Measurements from ENCODE around the gene SEPTIN1. TPM values are rescaled to one million over a fixed set of nuclear protein-coding genes. Genes with fewer than 3 reads are reported as not detected.

SEPTIN1 gene
- total RNA-seq, 1 donor from 2014 or later: 2.2 TPM

GRCh38 chr16:30366511-30366910 lies 15.8 kb downstream of the SEPTIN1 start:
- intact Hi-C loops (cut with DNase I): no loop called here
- DNase-seq (ENCODE audit: low spot score): no peak

GRCh38 chr16:30365200-30365599 lies 17.2 kb downstream of the SEPTIN1 start:
- intact Hi-C loops (cut with DNase I): no loop called here
- DNase-seq (ENCODE audit: low spot score): no peak

- no peak for DNase-seq (ENCODE audit: low spot score)
Observed at GRCh38 chr16:30361180-30361579, 21.2 kb downstream of the SEPTIN1 start.

GRCh38 chr16:30359871-30360170 lies 22.5 kb downstream of the SEPTIN1 start:
- no peak for DNase-seq (ENCODE audit: low spot score)
- intact Hi-C loops (cut with DNase I): no loop called here

More at GRCh38 chr16:30361180-30361579, 21.2 kb downstream of the SEPTIN1 start:
- intact Hi-C loops (cut with DNase I): no loop called here

GRCh38 chr16:30358990-30359870 lies 23.1 kb downstream of the SEPTIN1 start:
- intact Hi-C loops (cut with DNase I): no loop called here
- no peak for DNase-seq (ENCODE audit: low spot score)

DNA sequence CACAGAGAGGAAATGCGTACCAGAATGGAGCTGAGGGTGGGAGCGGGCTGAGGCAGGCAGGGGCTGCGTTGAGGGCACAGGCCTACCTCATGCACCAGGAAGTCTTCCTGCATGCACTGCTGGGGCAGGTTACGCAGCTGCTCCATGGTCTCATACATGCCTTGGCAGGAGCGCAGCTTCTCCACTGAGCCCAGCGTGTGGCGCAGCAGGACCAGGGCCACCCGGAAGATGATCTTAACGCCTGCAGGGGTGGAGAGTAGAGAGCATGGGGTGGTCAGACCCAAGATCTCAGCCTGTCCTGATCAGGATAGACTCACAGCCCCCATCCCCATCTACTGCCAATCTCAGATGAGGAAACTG lies 23.8 kb downstream of the SEPTIN1 start:
- DNase-seq (ENCODE audit: low spot score): no peak
- intact Hi-C loops (cut with DNase I): no loop called here

DNA sequence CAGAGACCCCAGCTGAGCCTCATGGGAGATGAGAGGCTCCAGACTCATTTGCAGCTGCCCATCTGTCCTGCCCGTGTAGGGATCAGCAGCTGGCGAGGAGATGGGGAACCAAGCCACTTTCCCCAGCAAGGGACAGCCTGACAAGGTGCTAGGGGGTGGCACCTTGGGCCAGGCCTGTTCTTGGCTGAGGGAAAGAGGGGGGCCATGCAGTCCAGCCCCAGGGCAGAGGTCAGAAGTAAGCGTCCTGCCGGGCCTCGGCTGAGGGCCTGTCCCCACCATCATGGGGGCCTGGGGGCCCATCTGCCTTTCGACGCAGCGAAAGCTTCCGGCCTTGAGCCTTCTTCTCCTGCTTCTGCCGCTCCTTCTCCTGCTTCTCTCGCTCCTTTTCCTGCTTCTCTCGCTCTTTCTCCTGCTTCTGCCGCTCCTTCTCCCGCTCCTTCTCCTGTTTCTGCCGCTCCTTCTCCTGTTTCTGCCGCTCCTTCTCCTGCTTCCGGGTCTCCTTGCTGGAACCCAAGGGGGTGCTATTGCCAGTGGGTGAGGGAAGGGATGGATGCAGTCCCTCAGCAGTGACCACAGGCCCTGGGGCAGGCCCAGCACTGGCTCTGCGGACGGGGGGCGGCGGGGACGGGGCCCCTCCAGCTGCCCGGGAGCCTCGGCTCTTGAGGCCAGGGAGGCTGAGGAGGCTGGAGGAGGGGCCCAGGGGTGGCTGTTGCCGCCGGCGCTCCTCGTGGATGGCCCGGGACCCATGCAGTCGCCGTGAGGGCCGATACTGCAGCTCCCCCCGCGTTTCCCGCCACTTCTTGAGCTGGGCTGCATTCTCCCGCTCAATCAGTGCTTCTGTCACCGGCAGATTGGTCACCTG lies 24.4 kb downstream of the SEPTIN1 start:
- intact Hi-C loops (cut with DNase I): no loop called here
- DNase-seq (ENCODE audit: low spot score): no peak

- DNase-seq (ENCODE audit: low spot score): no peak
- intact Hi-C loops (cut with DNase I): no loop called here
Observed at GRCh38 chr16:30357085-30357714, 25.2 kb downstream of the SEPTIN1 start.

GRCh38 chr16:30356401-30357084 lies 25.8 kb downstream of the SEPTIN1 start:
- intact Hi-C loops (cut with DNase I): no loop called here
- no peak for DNase-seq (ENCODE audit: low spot score)

DNA sequence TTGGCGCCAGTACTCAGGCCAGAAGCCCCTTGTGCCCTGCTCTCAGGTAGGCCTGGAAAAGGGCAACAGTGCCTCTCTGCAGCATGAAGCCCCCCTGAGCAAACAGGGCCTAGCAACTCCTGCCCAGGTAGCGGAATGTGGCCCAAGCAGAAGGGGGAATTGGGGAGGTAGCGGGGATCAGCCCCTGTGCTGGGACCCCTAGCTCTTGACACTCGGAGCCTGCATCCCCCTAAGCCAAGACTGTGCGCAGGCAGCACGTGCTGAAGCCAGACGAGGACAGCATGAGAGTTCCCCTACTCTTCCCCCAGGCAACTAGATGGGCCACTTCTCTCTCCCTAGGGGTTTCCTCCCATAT lies 26.4 kb downstream of the SEPTIN1 start:
- DNase-seq (ENCODE audit: low spot score): no peak
- intact Hi-C loops (cut with DNase I): no loop called here

DNA sequence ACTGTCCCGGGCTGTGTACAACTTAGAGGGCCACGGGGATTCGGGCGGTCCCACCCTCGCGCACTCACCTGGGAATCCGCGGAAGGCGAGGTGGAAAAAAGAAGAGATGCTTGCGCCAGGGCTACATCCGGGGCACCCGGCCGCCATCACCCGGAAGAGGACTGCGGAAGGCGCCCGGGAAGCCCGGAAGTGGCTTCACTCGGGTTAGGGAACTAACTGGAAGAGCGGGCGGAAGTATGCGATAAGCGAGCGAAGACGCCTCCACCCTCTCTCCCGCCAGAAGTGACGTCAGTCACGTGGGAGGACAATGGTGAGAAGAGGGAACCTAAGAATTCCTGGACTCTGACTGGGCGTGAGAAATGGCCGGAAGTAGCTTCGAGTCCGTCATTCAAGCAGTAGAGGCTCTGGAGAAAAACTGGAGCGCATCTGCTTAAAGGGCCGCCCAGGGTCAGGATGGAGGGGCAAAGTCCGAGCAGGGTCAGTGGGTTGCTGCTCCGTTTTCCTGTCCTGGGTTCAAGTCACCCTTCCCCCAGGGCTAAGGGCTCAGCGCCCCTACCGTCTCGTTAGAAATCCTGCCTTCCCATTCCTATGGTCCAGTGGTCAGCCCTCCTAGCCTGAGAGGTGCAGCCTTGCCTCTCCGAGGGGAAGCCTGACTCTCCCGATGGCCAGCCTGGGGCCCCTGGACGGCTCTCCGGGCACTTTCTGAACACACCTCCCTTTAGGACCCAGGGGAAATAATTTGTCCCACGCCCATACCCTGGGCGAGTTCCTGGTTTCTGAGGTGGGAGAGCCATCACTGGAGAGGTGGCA lies 27.0 kb downstream of the SEPTIN1 start, which contains the start of gene CD2BP2:
Gene CD2BP2 (minus strand): TSS at position 165 of the 810 bp plus-strand sequence. CDS start 627 bp downstream, outside the sequence.
- intact Hi-C loops (cut with DNase I): no loop called here
- peak; percentile 99 for DNase-seq (ENCODE audit: low spot score)

DNA sequence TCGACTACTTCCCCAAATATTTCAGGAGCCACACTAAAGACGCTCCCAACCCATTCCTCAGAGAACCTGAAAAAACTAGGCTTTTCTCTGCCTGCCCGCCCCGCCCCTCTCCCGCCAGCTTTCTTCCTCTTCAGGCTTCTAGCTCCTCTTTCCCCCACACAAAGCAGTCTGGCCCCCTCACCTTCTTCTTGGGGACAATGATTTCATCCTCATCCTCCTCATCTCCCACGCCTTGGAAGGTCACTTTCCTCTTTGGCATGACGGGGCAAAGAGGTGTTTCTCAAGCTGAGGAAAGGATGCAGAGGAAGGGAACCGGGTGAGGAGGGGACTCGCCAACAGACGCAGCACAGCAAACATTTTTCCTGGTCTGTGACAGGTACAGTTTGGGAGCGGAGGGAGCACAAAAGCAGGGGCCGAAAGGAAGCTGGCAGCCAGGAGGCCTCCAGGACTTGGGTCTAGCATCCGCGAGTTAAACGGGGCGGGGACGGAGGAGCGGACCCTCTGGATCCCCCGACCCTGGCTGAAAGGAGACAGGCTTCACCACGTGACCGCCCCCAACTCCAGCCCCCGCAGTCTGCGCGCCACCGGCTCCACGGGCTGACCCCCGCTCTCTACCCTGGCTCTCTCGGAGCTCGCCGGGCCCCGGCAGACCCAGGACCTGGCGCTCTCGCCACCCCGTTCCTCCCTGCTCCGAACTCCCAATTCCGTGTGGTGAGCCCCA lies 27.8 kb downstream of the SEPTIN1 start:
- intact Hi-C loops (cut with DNase I): loop anchor here (5.0 kb wide), 1 partner anchor 43 kb away; the partner anchor contains the start of gene ZNF48
- DNase-seq (ENCODE audit: low spot score): no peak

GRCh38 chr16:30353438-30354129 lies 28.8 kb downstream of the SEPTIN1 start:
- DNase-seq (ENCODE audit: low spot score): no peak
- intact Hi-C loops (cut with DNase I): loop anchor here (5.0 kb wide), 1 partner anchor 44 kb away; the partner anchor contains the start of gene ZNF48

DNA sequence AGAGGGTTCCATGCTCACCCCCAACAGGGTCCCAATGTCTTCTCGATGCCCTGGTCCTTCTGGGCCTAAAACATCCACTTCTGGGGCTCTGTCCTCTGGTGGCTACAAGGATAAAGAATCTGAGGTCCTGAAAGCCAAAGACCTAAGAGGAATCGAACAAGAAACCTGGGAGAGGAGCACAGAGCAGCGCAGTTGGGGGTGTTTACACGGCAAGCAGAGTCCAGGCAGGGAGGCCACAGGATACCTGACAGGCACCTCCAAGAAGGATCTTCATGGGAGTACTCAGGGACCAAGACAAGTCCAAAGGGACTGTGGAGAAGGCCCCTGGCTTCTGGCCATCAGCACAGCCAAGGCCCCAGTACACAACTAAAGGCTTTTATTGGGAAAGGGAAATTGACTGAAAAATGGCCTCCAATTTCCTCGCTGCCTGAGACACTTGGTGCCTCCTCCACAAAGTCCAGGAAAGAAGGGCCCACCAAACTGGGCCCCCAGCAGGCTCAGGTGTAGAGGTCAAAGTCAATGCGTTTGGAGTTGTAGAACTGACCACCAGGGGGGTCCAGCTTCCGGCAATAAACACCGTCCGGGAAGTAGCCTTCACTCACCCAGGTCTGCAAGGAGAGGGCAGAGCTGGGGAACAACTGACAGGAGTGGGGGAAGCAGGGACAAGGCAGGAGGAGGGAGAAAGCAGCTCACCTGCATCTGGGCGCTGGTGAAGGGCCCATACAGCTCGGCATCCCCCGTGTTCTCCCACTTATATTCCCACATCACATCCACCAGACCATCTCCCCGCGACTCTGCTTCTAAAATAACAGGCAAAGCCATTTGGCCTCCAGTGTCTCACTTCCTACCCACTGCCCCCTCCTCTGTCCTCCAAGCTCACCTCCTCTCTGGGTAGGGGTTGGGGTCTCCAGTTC lies 29.6 kb downstream of the SEPTIN1 start:
- intact Hi-C loops (cut with DNase I): loop anchor here (5.0 kb wide), 1 partner anchor 45 kb away; the partner anchor contains the start of gene ZNF48
- no peak for DNase-seq (ENCODE audit: low spot score)

GRCh38 chr16:30351586-30352419 lies 30.6 kb downstream of the SEPTIN1 start:
- intact Hi-C loops (cut with DNase I): loop anchor here (5.0 kb wide), 1 partner anchor 45 kb away; the partner anchor contains the start of gene ZNF48
- DNase-seq (ENCODE audit: low spot score): peak; percentile 89
